ENCODE results near the gene NCKAP5L.

The NCKAP5L gene

DNA sequence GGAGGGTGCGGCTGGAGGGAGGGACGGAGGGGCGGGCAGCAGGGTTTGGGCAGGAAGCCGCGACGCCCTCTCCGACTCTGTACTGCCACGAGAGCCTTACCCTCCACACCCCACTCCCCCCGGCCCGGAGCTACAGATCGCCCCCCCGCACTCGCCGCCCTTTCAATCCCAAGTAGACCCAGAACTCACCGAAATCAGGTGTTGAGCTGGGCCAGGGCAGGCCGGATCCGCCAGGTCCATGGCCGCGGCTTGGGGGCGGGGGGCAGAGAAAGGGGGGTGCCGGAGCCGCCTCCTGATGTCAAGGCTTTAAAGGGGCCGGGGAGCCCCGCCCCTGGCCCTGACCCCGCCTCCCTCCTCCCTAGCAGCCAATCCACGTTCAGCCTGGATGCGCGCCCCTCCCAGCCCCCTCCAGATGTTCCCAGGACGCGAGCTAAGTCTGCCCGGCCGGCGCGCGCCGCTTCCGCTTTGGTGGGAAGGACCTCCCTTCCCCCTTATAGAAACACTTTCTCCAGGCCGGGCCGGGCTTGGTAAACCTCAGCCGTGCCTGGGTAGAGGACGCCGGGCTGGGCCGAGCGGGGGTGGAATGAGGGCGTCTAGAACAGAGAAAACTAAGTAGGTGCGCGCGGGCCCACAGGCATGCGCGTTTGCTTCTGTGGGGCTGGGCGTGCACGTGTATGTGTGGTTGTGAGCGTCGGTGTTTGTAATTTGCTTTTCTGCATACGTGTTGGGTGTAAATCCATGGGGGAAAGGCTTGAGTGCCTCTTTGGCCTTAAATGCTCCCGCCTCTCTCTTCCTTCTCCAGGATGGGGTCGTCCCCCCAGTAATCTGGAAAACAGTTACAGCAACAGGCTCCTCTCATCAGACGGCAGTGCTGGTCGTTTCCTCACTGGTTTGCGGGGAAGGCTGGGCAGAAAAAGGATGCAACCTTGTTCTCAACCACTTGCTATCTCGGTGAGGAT, at the start of gene NCKAP5L:
Gene NCKAP5L (minus strand): TSS at position 281 of the 959 bp plus-strand sequence. CDS start 24,369 bp downstream, outside the sequence.
- no peak for TF ChIP-seq CTCF (IDR thresholded peaks at IDR 0.05)
- DNase-seq (ENCODE audit: low spot score): peak; percentile 98
- H3K4me3 ChIP-seq: peak within 1 kb of the TSS; percentile 100
- peak within 1 kb of the TSS; percentile 90 to 100 for H3K27ac ChIP-seq

DNA sequence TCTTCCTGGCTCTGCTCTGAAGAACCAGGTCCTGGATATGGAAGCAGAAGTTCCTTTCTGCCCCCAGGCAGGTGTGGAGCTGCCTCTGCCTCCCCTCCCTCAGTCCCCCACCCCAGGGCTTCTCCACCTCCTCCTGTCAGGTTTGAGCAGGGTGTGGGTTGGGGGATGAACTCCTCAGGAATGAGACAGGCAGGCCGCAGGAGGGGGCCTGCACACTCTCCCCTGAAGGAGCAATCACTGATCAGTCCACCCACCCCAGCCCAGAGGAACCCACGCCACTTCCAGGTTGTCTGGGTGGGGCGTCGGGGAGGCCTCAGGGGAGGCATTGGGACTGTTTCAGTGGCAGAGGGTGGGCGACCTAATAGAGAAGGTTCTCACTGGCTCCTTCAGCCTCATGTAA, 48.9 kb upstream of the NCKAP5L start:
- Histone ChIP-seq H3K4me3 (no peak overlapping the region), H3K27ac (no peak overlapping the region)
- TF ChIP-seq CTCF (IDR thresholded peaks at IDR 0.05): no peak
- no peak for DNase-seq (ENCODE audit: low spot score)

- DNase-seq (ENCODE audit: low spot score): no peak
- no peak overlapping the region for H3K27ac ChIP-seq
- H3K4me3 ChIP-seq: no peak overlapping the region
- no peak for TF ChIP-seq CTCF (IDR thresholded peaks at IDR 0.05)
These were observed 47.9 kb upstream of the NCKAP5L start for GRCh38 chr12:49876070-49876469.

GRCh38 chr12:49875115-49875720, 47.0 kb upstream of the NCKAP5L start:
- DNase-seq (ENCODE audit: low spot score): peak; percentile 54
- no peak overlapping the region for H3K27ac ChIP-seq
- no peak overlapping the region for H3K4me3 ChIP-seq
- TF ChIP-seq CTCF (IDR thresholded peaks at IDR 0.05): no peak

GRCh38 chr12:49874142-49874897, 46.1 kb upstream of the NCKAP5L start:
- DNase-seq (ENCODE audit: low spot score): peak; percentile 53
- Histone ChIP-seq H3K4me3 (no peak overlapping the region), H3K27ac (no peak overlapping the region)
- no peak for TF ChIP-seq CTCF (IDR thresholded peaks at IDR 0.05)

DNA sequence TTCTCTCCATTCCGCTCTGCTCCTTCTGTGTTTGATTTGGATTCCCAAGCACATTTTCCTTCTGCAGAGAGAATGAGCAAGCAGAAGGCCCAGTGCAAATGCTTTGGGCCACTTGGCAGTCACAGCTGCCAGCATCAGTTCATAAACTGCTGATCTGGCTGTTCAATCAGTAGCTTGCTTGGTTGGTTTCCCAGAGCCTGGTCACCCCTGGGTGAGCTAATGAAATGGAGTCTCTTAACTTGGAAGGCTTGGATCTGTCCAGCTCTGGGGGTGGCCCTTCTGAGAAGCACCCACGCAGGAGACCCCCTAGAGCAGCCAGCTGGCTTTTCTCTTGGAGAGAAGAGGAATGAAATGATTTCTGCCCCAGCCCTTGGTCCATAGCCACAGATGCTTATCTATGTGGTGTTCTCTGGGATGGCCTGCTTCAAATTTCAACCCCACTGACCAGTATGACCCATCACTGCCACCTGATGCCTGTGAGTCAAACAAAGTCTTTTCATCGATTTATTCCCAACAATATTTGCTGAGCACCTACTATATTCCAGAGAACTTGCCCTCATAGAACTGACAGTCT, 45.2 kb upstream of the NCKAP5L start:
- Histone ChIP-seq H3K27ac (no peak overlapping the region), H3K4me3 (no peak overlapping the region)
- TF ChIP-seq CTCF (IDR thresholded peaks at IDR 0.05): no peak
- peak; percentile 66 for DNase-seq (ENCODE audit: low spot score)
